IPS-11a (cell line): Measurements from ENCODE around the gene TBX4.

Source experiments
- H3K4me3 ChIP-seq: one replicate; pipeline ENCODE4 v1.5.1; 2013; ENCODE audit warnings: low read depth, low read length, control low read depth

TBX4 gene

DNA sequence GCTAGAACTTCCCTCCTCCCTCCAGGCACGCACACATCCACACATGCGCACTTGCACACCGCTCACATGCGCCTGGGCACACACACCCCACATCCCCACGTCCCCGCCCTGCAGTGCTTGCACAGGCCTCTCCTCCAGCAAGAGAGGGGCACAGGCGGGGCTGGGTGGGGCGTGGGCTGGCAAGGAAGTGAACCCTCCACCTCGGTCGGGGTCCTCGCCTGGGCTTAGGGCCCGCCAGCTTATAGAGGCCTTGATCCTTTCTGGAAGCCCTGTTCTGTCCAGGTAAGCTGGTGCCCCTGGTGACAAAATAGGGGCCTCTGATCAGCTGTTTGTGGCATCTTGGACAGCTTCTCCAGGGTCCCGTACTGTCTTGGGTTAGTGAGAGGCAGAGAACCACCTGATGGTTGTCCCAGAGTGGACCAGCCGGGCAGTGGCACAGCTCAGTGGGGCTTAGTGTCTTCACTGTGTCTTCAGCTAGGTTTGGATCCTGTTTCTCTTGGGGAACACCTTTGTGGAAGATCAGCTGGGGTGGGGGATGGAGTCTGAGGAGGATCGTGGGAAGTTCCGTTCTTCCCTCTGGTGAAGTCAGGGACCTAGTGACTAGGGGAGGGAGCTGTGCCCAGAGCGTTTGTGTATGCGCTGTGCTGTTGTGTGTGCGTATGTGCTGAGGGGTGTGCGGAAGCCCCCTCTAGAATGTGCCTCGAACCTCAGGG is 12.1 kb downstream of the TBX4 start:
- no peak overlapping the region for H3K4me3 ChIP-seq

DNA sequence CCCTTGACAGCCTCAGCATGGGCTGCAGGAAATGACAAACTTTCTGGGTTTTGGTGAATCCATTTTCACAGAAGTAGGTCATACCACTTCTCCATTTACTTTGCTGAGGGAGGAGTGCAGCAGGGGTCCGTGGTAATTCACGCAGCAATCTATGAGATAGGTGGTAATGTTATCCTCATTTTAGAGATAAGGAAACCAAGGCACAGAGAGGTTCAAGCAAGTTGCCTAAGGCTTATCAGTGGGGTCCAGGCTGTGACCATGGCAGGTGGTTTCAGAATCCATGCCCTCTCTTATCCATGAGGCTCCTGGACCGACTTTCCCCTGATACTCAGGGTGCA is 12.6 kb downstream of the TBX4 start:
- no peak overlapping the region for H3K4me3 ChIP-seq

DNA sequence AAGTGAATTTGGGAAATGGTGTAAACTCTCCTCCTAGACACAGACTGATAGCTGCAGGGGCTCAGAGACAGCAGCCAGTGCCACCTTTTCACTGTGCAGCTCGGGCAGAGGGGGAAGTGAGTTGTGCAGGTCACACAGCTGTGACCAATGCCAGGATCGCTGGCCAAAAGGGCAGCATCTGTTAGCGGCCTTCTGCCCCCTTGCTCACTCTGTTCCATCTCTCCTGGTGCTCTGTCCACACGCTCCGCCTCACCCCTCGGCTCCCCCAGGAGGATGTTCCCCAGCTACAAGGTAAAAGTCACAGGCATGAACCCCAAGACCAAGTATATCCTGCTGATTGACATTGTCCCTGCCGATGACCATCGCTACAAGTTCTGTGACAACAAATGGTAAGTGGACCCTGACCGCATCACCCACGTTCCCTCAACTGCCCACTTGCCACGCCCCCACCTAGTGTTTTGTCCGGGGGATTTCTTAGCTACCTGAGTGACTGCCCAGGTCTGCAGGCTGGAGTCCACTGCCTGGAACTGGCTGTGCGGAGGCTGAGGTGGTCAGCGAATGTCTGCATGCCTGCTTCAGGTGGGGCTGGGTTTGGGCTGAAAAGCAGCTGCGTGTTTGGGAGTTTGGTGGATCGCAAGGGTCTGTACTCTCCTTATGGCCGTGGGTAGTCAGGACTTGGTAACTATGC is 13.5 kb downstream of the TBX4 start:
- no peak overlapping the region for H3K4me3 ChIP-seq

DNA sequence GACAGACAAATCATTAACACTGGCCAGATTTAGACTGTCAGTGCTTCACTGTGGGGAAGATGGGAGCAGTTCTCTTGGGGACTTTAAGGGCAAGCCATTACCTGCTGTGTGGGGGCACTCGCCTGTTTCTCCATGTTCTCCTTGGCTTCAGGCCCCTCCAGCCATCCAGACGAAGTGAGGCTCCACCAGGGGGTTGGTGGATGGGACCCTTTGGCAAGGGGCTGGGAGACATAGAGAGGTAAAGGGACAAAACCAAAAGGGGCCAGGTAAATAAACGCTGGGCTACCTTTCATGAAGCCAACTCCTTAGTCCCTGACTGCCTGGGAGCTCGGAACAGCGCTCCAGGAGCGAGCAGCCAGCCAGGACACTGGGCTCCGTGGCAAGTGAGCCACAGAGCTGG is 14.0 kb downstream of the TBX4 start:
- H3K4me3 ChIP-seq = no peak overlapping the region

DNA sequence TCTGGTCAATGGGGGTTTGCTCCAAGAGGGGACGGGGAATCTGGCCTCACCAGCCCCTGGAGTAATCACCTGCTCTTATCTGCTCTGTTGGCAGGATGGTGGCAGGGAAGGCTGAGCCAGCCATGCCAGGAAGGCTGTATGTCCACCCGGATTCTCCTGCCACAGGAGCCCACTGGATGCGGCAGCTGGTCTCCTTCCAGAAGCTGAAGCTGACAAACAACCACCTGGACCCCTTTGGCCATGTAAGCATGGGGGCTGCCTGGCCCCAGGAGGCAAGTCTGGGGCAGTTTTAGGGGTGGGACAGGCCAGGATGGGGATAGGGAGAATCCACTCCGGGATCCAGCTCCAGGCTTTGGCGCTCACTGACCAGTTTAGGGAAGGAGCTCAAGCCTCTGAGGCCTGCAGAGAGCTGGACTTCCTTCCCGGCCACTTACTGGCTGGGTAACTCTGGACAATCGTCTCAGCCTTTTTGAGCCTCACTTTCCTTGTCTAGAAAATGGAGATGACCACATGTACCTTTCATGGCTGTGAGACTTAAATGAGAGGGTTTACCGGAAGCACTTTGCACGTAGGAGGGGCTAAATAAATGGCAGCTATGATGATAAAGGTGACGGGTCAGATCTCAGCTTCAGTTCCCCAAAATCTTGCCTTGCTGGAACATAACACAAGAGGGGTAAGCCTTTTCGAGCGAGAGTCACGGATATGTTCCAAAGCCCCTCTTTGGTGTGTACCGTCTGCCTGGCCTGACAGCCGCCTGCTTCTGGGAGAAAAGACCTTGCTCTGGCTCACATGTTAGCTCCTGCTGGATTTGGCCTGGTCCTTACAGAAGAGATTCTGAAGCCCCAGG is 15.4 kb downstream of the TBX4 start:
- H3K4me3 ChIP-seq = no peak overlapping the region

DNA sequence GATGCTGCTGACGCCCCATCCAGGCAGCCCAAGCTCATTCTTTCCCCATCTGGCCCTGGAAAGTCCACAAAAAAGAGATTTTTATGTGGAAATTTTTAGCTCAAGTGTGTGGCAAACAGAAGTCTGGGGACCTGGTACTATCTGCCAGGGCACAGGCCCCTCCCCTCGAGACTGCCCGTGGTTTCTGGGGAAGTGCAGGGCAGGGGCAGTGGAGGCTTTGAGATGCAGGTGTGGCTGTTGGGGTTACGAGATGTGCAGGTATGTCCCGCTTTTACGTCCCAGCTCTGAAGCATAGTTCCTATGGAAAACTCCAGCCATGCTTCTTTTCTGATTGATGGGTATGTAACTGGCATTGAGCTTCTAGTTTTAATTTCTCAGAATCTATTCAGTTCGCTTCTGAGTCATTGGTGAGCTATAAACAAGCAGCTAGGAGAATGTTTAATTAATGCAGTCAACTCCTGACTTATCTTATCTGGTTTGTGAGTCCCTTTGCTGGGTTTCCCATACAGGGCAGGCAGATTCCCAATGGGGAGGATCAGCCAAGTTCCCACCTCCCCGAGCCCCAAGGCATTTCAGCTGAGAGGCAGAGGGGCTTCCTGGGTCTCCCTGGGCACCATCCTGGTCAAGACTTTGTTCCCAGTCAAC is 16.2 kb downstream of the TBX4 start:
- no peak overlapping the region for H3K4me3 ChIP-seq

DNA sequence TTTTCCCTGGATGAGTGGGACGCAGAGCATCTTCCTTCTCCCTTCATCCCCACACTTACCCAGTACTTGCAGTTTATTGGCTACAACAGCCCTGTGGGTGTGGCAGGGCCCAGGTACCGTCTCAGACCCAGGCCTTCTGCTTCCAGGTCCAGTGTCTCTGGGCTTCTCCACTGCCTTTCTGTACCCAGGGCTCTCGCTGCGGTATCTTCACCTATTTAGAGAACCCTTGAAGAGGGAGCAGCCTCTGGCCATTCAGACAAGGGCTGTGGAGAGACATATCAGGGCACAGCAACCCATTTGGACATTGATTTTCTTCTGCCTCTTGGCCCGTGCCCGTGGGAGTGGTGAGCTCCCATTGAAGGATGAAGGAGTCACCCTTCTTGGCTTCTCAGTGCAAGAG is 17.3 kb downstream of the TBX4 start:
- no peak overlapping the region for H3K4me3 ChIP-seq

DNA sequence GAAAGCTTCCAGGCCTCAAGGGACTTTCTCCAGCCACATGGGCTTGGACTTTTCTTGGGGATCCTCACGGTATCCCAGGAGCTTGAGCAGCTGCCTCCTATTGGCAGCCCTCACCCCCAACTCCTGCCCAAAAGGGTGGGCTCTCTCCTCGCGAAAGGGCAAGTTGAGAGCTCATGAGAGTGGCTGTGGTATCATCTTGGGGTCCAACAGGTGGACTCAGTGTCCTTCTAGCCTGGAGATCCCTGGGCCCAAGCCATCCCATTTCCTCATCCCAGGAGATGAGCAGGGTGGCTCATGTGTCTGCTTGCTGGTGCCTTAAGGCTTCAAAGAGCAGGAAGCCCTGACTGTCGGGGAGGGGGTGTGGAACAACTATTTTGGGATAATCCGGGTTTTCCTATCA is 17.7 kb downstream of the TBX4 start:
- H3K4me3 ChIP-seq = no peak overlapping the region

DNA sequence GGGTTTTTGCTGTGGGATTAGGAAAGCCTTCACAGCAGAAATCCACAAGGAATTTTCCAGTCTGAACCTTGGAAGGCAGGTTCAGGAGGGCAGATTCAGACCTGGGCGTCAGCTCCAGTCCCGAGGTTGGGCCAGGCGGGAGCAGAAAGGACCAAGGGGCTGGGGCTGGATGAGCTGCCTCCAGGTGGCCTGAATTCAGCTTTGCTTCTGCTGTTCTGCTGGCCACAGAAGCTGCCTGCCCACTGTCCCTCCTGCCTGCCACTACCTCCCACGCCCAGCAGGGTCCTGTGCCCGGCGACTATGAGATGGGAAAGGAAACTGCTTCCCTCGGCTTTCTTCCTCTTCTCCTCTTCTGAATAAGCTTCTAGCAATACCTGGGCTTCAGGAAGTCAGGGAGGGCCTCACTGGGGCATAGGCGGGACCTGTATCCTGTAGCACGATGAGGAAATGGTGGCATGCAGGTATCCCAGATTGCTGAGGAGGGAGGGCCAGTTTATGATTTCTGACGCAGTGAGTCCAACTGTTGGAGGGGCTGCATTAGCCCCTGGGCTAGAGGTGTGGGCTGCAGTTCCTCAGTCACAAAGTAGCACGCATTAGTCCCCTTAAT is 18.4 kb downstream of the TBX4 start:
- no peak overlapping the region for H3K4me3 ChIP-seq

DNA sequence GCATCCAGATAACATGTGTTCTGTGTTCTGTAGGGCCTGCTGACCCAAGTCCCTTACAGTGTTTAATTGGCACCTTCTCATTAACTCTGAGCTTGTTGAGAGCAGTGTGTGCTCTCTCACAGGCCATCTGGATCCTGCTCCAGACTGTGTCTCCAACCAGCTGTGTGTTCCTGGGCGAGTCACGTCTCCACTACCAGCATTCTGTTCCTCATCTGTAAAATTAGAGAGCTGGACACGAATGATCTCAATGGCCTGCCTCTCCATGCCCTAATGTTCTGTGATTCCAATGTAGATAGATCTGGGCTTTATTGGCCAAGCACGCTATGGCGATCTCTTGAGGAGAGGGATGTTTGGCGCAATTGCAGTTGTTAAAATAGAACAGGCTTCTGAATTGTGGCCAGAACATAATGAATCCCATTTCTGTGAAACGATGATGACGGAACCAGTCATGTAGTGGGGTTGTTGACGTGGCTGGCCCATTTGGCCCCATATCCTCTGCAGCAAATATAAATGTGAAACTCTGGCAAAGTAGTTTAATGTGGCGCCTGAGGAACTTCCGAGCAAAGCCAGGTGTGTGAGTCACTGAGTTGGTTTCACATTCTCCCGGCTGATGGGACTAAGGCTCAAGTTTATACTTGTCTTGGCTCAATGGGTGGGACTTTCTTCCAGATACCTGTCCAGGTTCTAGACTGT is 22.2 kb downstream of the TBX4 start:
- H3K4me3 ChIP-seq = no peak overlapping the region

DNA sequence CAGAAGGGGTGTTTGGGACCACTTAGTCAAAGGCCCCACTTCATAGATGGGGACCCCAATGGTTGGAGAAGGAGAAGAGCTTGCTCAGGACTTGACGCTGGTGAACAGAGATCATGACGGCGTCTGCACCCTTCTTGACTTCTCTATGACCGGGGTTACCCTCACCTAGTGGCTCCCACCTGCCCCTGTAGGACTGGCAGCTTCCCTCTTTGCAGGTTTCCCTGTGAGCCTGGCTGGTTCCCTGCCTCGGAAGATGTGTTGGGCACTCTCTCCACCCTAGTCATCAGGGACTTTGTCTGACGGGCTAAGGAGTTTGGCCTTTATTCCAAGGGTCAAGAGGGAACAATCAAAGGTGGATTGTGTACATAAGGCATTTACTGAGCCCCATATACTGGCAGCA is 22.7 kb downstream of the TBX4 start:
- H3K4me3 ChIP-seq = no peak overlapping the region

DNA sequence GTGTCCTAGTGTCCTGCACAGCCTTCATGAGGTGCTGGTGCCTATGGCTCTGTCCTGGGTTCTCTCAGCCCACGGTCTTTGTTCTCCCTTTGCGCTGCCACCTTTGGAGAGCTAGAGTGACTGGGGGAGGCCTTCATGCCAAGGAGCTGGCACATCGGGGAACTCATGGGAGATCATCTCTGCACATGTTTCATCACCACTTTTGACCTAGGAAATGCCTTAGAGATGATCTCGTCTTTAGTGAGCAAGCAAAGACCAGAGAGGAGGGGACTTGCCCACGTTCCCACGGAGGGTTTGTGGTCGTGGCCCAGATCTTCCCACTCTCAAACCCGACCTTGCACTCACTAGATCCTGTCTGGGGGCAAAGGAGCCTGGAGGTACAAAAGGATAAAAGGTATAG is 23.5 kb downstream of the TBX4 start:
- H3K4me3 ChIP-seq = no peak overlapping the region

DNA sequence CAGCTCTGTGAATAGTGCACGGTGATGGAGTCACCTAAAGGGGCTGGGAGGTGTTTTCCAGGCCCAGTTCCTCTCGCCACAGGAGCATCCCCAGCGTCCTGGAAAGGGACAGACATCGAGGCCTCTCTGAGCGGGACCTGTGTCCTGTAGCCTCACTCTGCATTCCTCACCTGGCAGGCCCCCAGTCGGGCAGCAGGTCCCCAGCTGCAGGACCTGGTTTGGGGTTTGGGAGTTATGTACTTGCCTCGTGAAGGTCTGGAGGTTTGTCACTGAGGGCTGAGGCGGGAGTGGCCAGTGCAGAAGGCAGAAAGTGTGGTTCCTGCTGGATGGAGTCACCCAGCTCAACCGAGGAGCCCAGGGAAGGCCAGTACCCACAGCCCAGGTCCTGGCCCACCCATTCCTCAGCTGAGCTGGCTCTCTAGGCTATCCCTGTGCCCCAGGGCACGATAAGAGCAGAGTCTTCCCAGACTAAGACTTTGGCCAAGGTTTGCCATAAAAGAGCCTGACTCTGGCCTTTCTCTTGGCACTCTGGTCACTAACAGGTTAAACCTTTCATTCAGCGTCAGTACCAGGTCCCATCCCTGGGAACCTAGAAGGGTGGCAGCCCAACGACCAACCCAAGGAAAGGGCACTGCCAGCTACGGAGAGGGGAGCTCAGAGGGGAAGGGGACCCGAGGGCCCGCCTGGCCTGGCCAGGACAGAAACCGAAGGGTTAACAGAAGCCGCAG is 24.4 kb downstream of the TBX4 start:
- no peak overlapping the region for H3K4me3 ChIP-seq

DNA sequence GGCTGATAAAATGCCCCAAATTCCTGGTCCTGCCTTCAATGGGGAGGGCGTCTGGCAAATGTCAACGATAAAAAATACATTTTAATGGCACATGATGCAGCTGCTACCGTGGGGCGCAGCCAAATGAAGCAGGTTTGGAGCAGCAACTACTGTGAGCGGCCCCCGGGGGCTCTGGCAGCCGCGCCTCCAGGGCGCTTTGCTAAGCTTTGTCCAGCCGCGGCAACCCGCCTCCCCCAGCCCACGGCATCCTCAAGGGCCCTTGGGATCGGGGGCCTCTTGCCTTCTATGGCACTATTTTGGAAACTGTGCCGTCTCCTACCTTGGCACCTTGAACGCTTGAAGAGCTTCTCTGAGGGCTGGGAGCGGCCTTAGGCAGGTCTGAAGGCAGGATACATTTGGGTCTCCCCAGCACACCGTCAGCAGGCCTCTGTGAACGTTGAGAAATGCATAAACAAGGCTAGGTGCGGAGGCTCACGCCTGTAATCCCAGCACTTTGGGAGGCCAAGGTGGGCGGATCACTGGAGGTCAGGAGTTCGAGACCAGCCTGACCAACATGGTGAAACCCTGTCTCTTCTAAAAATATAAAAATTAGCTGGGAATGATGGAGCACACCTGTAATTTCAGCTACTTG is 25.1 kb downstream of the TBX4 start:
- H3K4me3 ChIP-seq = no peak overlapping the region

DNA sequence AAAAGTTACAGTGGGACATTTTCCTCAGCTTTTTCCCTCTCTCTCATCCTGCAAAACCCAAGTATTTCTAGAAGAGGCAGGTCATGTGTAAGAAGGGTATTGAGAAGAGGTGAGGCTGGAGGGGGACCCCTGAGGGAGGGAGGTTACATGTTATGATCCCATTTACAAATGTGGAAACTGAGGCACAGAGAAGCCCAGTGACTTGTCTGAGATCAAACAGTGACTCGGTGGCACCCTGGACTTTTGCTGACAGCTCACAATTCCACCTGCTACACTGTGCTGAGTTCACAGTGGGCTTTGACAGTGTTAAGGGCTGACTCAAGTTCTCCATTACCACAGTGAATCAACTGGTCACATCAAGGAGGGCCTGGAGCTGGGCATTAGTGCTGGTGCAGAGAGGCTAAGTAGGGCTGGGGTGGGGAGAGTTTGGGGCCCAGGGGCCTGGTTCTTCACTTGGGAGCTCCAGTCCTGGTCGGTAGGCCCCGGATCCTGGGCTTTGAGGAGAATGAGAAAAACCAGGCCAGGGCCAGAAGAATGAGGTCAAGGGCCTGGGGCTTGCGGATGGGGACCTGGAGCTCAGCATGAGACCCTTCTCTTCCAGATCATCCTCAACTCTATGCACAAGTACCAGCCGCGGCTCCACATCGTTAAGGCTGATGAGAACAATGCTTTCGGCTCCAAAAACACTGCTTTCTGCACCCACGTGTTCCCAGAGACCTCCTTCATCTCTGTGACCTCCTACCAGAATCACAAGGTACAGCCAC is 26.0 kb downstream of the TBX4 start:
- H3K4me3 ChIP-seq = no peak overlapping the region

DNA sequence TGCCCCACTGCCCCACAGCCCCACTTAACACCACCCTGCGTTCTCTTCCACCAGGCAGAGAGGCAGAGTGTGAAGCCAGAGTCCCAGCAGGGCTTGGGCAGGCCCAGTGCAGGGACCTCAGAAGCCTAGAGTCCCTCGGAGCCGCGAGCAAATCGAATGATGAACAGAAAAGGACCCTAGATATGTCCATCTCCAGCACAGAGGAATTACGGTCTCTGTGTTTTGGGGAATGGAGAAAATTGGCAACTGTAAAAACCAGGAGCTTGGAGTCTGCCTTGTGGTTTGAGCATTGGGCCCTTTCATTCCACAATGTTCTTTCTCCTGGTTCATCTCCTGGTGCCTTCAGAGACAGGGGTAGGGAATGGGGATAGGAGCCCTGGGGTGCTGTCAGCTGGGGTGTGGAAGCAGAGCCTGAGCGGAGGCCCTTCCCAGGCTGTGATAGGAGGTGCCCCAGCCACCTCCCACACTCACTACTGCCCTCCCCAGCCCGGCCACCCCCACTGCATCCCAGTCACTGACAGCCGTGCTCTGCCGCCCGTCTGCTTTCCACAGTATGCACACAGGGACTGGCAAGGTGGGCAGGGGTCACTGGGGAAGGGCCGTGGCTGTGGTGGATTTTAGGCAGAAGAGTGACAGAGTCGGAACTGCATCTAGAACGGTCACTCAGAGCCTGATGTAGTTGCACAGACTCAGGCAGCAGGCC is 26.7 kb downstream of the TBX4 start:
- no peak overlapping the region for H3K4me3 ChIP-seq

DNA sequence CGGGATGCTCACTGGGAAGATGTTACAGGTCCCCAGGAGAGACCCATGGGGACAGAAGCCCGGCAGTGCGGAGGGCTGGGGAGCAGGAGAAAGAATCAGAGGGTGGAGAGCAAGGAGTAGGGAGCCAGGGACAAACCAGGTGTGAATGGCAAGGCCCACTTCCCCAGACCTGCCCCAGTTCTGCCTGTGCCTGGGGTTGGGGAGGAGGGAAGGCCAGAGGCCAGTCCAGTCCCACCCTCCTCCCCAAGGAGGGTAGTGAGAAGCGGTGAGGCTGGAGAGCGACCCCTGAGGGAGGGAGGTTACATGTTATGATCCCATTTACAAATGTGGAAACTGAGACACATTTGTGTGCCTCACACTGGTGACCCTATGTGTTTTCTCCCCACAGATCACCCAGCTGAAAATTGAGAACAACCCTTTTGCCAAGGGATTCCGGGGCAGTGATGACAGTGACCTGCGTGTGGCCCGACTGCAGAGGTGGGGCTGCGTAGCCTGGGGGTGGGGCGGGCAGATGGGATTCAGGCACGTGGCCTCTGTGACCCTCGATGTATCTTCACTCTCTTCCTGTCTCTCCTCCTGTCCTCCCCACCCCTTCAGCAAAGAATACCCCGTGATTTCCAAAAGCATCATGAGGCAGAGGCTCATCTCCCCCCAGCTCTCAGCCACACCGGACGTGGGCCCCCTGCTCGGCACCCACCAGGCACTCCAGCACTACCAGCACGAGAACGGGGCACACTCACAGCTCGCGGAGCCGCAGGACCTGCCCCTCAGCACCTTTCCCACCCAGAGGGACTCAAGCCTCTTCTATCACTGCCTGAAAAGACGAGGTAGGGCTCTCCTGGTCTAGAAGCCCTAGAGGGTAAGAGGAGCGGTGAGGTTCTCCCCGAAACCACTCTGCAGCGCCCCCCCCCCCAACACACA is 27.5 kb downstream of the TBX4 start:
- H3K4me3 ChIP-seq = no peak overlapping the region
